HCT116 (cell line): ENCODE measurements around the gene ADIPOQ. TPM values are rescaled to one million over a fixed set of nuclear protein-coding genes. Genes with fewer than 3 reads are reported as not detected.
"Not testable (repeated sequence)": the region's sequence is repeated elsewhere in the genome, so short reads cannot be mapped to it uniquely, and the experiment has no call there.

Experiments
- ATAC-seq: fragments of 200-7000 bp; cut with Tn5 transposase; 2 replicates; pipeline ENCODE4 v1.9.1; 2020; ENCODE audit warnings: mild to moderate bottlenecking, moderate library complexity
- BruUV-seq: library from RNA; stranded (reverse); fragments of 400-500 nt; replicated peaks from 2 replicates; lab custom pipeline; 2021; lab: Mats Ljungman, UMichigan
- CTCF ChIA-PET: fragments of 300-600 bp; sonication (Branson Sonifier 250); formaldehyde crosslinking; loops from one replicate; lab custom pipeline; 2021; ENCODE audit warnings: antibody characterized with exemption; lab: Charles Lee
- POLR2A ChIA-PET: fragments of 300-600, 350-600 bp; sonication (Branson Sonifier 250); formaldehyde crosslinking; loops from one replicate; lab custom pipeline; 2021; ENCODE audit warnings: antibody characterized with exemption; lab: Charles Lee
- RAD21 ChIA-PET, 2 experiments: fragments of 300-600 bp; sonication (Branson Sonifier 250); formaldehyde crosslinking; loops; one replicate each; lab custom pipeline; 2023; ENCODE audit warnings: low total read pairs in 2 of 2; ENCODE audit not compliant: uncharacterized antibody in 2 of 2, unreplicated experiment in 2 of 2, low non-redundant PET in 1 of 2; lab: Charles Lee
- DNase-seq: peaks from one replicate; pipeline ENCODE4 v3.0.0-alpha.2; 2010; ENCODE audit warnings: low read depth, low spot score
- H2AFZ ChIP-seq: fragments of 200-600 bp; shearing (Covaris generic), sonication (generic); 2 replicates; pipeline ENCODE4 v1.6.1; 2017; ENCODE audit warnings: low read depth, mixed run types, mixed read lengths, antibody characterized with exemption, low read length; ENCODE audit not compliant: poor library complexity, severe bottlenecking
- H3K27ac ChIP-seq: 2 replicates; pipeline ENCODE4 v1.5.1; 2012; ENCODE audit warnings: low read depth, low read length
- H3K27me3 ChIP-seq: fragments of 200-600 bp; sonication (generic); 2 replicates; pipeline ENCODE4 v1.6.1; 2016; ENCODE audit warnings: mixed run types, low read length, mixed read lengths; ENCODE audit not compliant: insufficient read depth
- H3K36me3 ChIP-seq, 2 experiments: fragments of 200-500 bp in 1 of 2; fragments of 200-600 bp in 1 of 2; sonication (Bioruptor generic) in 1 of 2; sonication (generic) in 1 of 2; 2 replicates each; pipeline versions ENCODE4 v1.5.1 to v1.6.1; 2014 to 2016; ENCODE audit warnings: low read length in 2 of 2, inconsistent platforms in 1 of 2, mixed read lengths in 1 of 2, mixed run types in 1 of 2; ENCODE audit not compliant: insufficient read depth in 2 of 2, control insufficient read depth in 1 of 2
- H3K4me1 ChIP-seq, 2 experiments: fragments of 200-600 bp in 1 of 2; sonication (generic) in 1 of 2; 2 replicates each; pipeline versions ENCODE4 v1.5.1 to v1.6.1; 2012 to 2017; ENCODE audit warnings: low read length in 2 of 2, inconsistent platforms in 1 of 2, mild to moderate bottlenecking in 1 of 2, mixed read lengths in 1 of 2, mixed run types in 1 of 2, moderate library complexity in 1 of 2; ENCODE audit not compliant: insufficient read depth in 2 of 2, control insufficient read depth in 1 of 2
- H3K4me2 ChIP-seq: fragments of 200-600 bp; sonication (generic); 2 replicates; pipeline ENCODE4 v1.6.1; 2017; ENCODE audit warnings: mixed run types, low read length, mixed read lengths
- H3K4me3 ChIP-seq, 2 experiments: fragments of 200-600 bp in 1 of 2; sonication (generic) in 1 of 2; replicated peaks in 1 of 2; 2 replicates each; pipeline ENCODE4 v1.5.1; 2011 to 2016; ENCODE audit warnings: low read length in 2 of 2, control low read depth in 1 of 2, low read depth in 1 of 2, mild to moderate bottlenecking in 1 of 2, mixed read lengths in 1 of 2, mixed run types in 1 of 2
- H3K79me2 ChIP-seq: fragments of 200-600 bp; sonication (generic); 2 replicates; pipeline ENCODE4 v1.6.1; 2017; ENCODE audit warnings: mild to moderate bottlenecking, mixed run types, low read length, moderate library complexity, mixed read lengths; ENCODE audit not compliant: insufficient read depth
- H3K9ac ChIP-seq: fragments of 200-600 bp; sonication (generic); 2 replicates; pipeline ENCODE4 v1.6.1; 2016; ENCODE audit warnings: low read length, mixed read lengths
- H3K9me2 ChIP-seq: fragments of 200-600 bp; sonication (generic), shearing (Covaris generic); 2 replicates; pipeline ENCODE4 v1.6.1; 2017; ENCODE audit warnings: mixed run types, mild to moderate bottlenecking, moderate library complexity; ENCODE audit not compliant: insufficient read depth
- H3K9me3 ChIP-seq, 2 experiments: fragments of 200-500 bp in 1 of 2; fragments of 200-600 bp in 1 of 2; sonication (Bioruptor generic) in 1 of 2; sonication (generic) in 1 of 2; 2 replicates each; pipeline ENCODE4 v1.6.1; 2014 to 2017; ENCODE audit warnings: low read length in 2 of 2, mixed read lengths in 2 of 2, inconsistent platforms in 1 of 2, low read depth in 1 of 2, mild to moderate bottlenecking in 1 of 2, mixed run types in 1 of 2, moderate library complexity in 1 of 2; ENCODE audit not compliant: control insufficient read depth in 1 of 2, insufficient read depth in 1 of 2
- H4K20me1 ChIP-seq: fragments of 200-600 bp; sonication (generic), shearing (Covaris generic); 2 replicates; pipeline ENCODE4 v1.6.1; 2017; ENCODE audit warnings: mixed run types, mild to moderate bottlenecking, moderate library complexity; ENCODE audit not compliant: insufficient read depth
- CBX3 ChIP-seq: IDR thresholded peaks from 2 replicates; pipeline ENCODE4 v1.6.1; 2012; ENCODE audit warnings: low read depth
- EGR1 ChIP-seq: IDR thresholded peaks from 2 replicates; pipeline ENCODE4 v1.6.1; 2012; ENCODE audit warnings: low read depth
- JUND ChIP-seq: IDR thresholded peaks from 2 replicates; pipeline ENCODE4 v1.6.1; 2012
- SRF ChIP-seq: IDR thresholded peaks from 2 replicates; pipeline ENCODE4 v1.6.1; 2012; ENCODE audit warnings: low read depth
- YY1 ChIP-seq: IDR thresholded peaks from 2 replicates; pipeline ENCODE4 v1.6.1; 2011; ENCODE audit warnings: low read length, low read depth, moderate library complexity, mild to moderate bottlenecking; ENCODE audit not compliant: insufficient replicate concordance; ENCODE audit errors: extremely low read depth
- ZFX ChIP-seq: fragments of 450-650 bp; IDR thresholded peaks from 2 replicates; pipeline ENCODE4 v1.6.1; 2017
- intact Hi-C: fragments of 100-400 bp; cut with micrococcal nuclease; formaldehyde crosslinking; loops from 2 replicates; pipeline ENCODE4 v1.10.0; 2022
- total RNA-seq: library from RNA; stranded (reverse); gene quantifications from one replicate; pipeline ENCODE4 v1.2.1, GENCODE V29; 2021; ENCODE audit not compliant: unreplicated experiment
- TF ChIP-seq, protein P1 (sequence below): IDR thresholded peaks from 2 replicates; pipeline ENCODE4 v1.6.1; 2011; ENCODE audit warnings: mild to moderate bottlenecking, low read length, moderate library complexity; ENCODE audit not compliant: insufficient replicate concordance; ENCODE audit errors: extremely low read depth

Gene ADIPOQ
- total RNA-seq, 1 experiment from 2014 or later, result not detected

DNA sequence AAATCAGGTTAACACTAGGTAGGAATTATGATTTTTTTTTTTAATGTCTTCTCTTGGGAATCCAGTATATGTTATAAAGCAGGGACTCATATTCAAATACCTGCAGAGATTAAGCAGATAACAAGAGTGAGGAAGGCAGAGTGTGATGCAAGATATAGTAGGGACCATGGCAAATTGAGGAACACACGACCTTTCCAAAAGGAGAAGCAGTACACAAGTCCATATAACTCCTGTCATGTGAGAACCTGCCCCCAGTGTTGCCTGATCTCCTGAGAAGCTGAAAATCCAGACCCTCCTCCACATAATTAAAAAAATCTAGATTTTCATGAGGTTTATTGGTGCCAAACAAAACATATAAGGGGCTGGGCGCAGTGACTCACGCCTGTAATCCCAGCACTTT is 39.8 kb upstream of the ADIPOQ start:
- no peak overlapping the region for H3K4me2 ChIP-seq
- H4K20me1 ChIP-seq, result peaks cover 4% of the 10 kb centered on the region; the same call in 1 of the 2 replicates
- ChIA-PET POLR2A (no interaction called here), RAD21 (no interaction called here), CTCF (no interaction called here)
- BruUV-seq, result no TSS peak
- no peak overlapping the region for H2AFZ ChIP-seq
- no peak for DNase-seq
- no peak overlapping the region for H3K27ac ChIP-seq
- H3K36me3 ChIP-seq, result peaks cover 32 to 58% of the 10 kb centered on the region in 2 experiments
- H3K27me3 ChIP-seq, result no peaks in the 10 kb centered on the region
- TF ChIP-seq, protein P1, sequence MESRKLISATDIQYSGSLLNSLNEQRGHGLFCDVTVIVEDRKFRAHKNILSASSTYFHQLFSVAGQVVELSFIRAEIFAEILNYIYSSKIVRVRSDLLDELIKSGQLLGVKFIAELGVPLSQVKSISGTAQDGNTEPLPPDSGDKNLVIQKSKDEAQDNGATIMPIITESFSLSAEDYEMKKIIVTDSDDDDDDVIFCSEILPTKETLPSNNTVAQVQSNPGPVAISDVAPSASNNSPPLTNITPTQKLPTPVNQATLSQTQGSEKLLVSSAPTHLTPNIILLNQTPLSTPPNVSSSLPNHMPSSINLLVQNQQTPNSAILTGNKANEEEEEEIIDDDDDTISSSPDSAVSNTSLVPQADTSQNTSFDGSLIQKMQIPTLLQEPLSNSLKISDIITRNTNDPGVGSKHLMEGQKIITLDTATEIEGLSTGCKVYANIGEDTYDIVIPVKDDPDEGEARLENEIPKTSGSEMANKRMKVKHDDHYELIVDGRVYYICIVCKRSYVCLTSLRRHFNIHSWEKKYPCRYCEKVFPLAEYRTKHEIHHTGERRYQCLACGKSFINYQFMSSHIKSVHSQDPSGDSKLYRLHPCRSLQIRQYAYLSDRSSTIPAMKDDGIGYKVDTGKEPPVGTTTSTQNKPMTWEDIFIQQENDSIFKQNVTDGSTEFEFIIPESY, result no peak
- TF ChIP-seq ZFX (no peak), YY1 (no peak), JUND (no peak), SRF (no peak), CBX3 (no peak), EGR1 (no peak)
- intact Hi-C loops, result no loop called here
- H3K9me2 ChIP-seq, result no peaks in the 10 kb centered on the region
- H3K9me3 ChIP-seq, result no peaks in the 10 kb centered on the region
- ATAC-seq, result no peak
- no peak overlapping the region for H3K9ac ChIP-seq
- no peak overlapping the region for H3K4me3 ChIP-seq
- peaks cover 11 to 21% of the 10 kb centered on the region in 2 experiments; a peak in 3 of 4 replicates for H3K4me1 ChIP-seq
- peaks cover 72% of the 10 kb centered on the region for H3K79me2 ChIP-seq

DNA sequence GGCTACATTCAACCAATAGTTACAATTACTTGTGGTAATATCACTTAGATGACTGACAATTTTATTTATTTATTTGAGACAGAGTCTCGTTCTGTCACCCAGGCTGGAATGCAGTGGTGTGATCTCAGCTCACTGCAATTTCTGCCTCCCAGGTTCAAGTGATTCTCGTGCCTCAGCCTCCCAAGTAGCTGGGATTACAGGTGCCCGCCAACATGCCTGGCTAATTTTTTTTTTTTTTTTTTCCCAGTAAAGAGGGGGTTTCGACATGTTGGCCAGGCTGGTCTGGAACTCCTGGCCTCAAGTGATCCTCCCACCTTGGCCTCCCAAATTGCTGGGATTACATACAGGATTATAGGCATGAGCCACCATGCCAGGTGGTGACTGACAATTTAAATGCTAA is 39.1 kb upstream of the ADIPOQ start:
- intact Hi-C loops, ATAC-seq, H4K20me1 ChIP-seq, DNase-seq, BruUV-seq, POLR2A ChIA-PET, CTCF ChIA-PET, H3K4me2 ChIP-seq, H2AFZ ChIP-seq, H3K9me3 ChIP-seq, H3K4me3 ChIP-seq, RAD21 ChIA-PET, H3K9me2 ChIP-seq, H3K27me3 ChIP-seq, H3K9ac ChIP-seq, H3K27ac ChIP-seq: not testable (repeated sequence)
- Histone ChIP-seq H3K4me1 (peaks cover 11 to 21% of the 10 kb centered on the region in 2 experiments; a peak in 3 of 4 replicates), H3K79me2 (peaks cover 65% of the 10 kb centered on the region), H3K36me3 (peaks cover 25 to 51% of the 10 kb centered on the region in 2 experiments)
